Fibroblast of peridontal ligament (primary cell): ENCODE results near the gene PRLH.
A peak's percentile ranks its signal among the peaks of the same experiment; 100 is the strongest.
"Not testable (repeated sequence)": the region's sequence is repeated elsewhere in the genome, so short reads cannot be mapped to it uniquely, and the experiment has no call there.

ENCODE experiments used
- DNase-seq: peaks from one replicate; pipeline ENCODE4 v3.0.0-alpha.2; 2010; ENCODE audit errors: extremely low read depth

Gene PRLH

GRCh38 chr2:237601453-237602116 is 35.2 kb downstream of the PRLH start:
- no peak for DNase-seq

GRCh38 chr2:237602409-237602808 is 36.0 kb downstream of the PRLH start:
- no peak for DNase-seq

- no peak for DNase-seq
These were observed 36.8 kb downstream of the PRLH start for GRCh38 chr2:237603049-237603717.

GRCh38 chr2:237603718-237604362 is 37.5 kb downstream of the PRLH start:
- peak; percentile 49 for DNase-seq

GRCh38 chr2:237604391-237604790 is 38.0 kb downstream of the PRLH start:
- DNase-seq, result no peak

- no peak for DNase-seq
These were observed 38.6 kb downstream of the PRLH start for GRCh38 chr2:237604960-237605359.

- DNase-seq, result not testable (repeated sequence)
These were observed 40.1 kb downstream of the PRLH start for GRCh38 chr2:237606522-237606921.

GRCh38 chr2:237612527-237613357 is 46.4 kb downstream of the PRLH start:
- no peak for DNase-seq

GRCh38 chr2:237613679-237614078 is 47.3 kb downstream of the PRLH start:
- DNase-seq, result no peak

GRCh38 chr2:237614151-237614720 is 47.9 kb downstream of the PRLH start:
- no peak for DNase-seq

GRCh38 chr2:237615631-237616249 is 49.4 kb downstream of the PRLH start:
- no peak for DNase-seq

GRCh38 chr2:237616373-237616733 is 50.0 kb downstream of the PRLH start:
- DNase-seq, result no peak
